Glomerular endothelial cell (primary cell): Measurements from ENCODE around the gene DNHD1. TPM values are rescaled to one million over a fixed set of nuclear protein-coding genes. Genes with fewer than 3 reads are reported as not detected.

ENCODE experiments used
- total RNA-seq: library from RNA; depleted of rRNA; stranded (reverse); fragments of >200 nt; gene quantifications from 2 replicates; pipeline ENCODE4 v1.2.3, GENCODE V29; 2015

DNHD1 gene
- total RNA-seq, 1 donor from 2014 or later = 5.1 TPM

Other genes starting within 250 kb of the DNHD1 start
- gene CCKBR, start 237.4 kb upstream of the DNHD1 start, total RNA-seq = not detected in 2 replicates
- 365 and 424 TPM in 2 replicates for gene CAVIN3, start 176.8 kb upstream of the DNHD1 start, total RNA-seq
- gene SMPD1, start 106.8 kb upstream of the DNHD1 start, total RNA-seq = 89.0 and 90.5 TPM in 2 replicates
- 36.3 and 46.7 TPM in 2 replicates for gene APBB1, start 78.2 kb upstream of the DNHD1 start, total RNA-seq
- gene HPX, start 56.3 kb upstream of the DNHD1 start, total RNA-seq = 2.5 TPM in 1 of 2 replicates, not detected in the other
- gene TRIM3, start 23.3 kb upstream of the DNHD1 start, total RNA-seq = 17.1 and 46.3 TPM in 2 replicates
- gene ARFIP2, start 15.9 kb upstream of the DNHD1 start, total RNA-seq = 46.2 and 60.3 TPM in 2 replicates
- gene TIMM10B, start 15.8 kb upstream of the DNHD1 start, total RNA-seq = 15.5 and 30.4 TPM in 2 replicates
- gene RRP8, start 106.3 kb downstream of the DNHD1 start, total RNA-seq = 19.2 and 19.6 TPM in 2 replicates
- gene ILK, start 106.5 kb downstream of the DNHD1 start, total RNA-seq = 191 and 194 TPM in 2 replicates
- 81.6 and 122 TPM in 2 replicates for gene TAF10, start 114.9 kb downstream of the DNHD1 start, total RNA-seq
- gene TPP1, start 122.1 kb downstream of the DNHD1 start, total RNA-seq = 221 and 241 TPM in 2 replicates
- gene DCHS1, start 158.5 kb downstream of the DNHD1 start, total RNA-seq = 89.7 and 177 TPM in 2 replicates
- 68.9 and 76.8 TPM in 2 replicates for gene MRPL17, start 186.1 kb downstream of the DNHD1 start, total RNA-seq